ENCODE results near the gene GRK6.
A peak's percentile ranks its signal among the peaks of the same experiment; 100 is the strongest.

Gene GRK6

GRCh38 chr5:177427211-177427822 is 841 bp downstream of the GRK6 start:
- peak; percentile 61 for DNase-seq

- DNase-seq = peak; percentile 87
These were observed 1.6 kb downstream of the GRK6 start for GRCh38 chr5:177427919-177428573.

- no peak for DNase-seq
These were observed 2.2 kb downstream of the GRK6 start for GRCh38 chr5:177428574-177429217.

- peak; percentile 92 for DNase-seq
These were observed 3.0 kb downstream of the GRK6 start for GRCh38 chr5:177429248-177430040.

- no peak for DNase-seq
These were observed 3.9 kb downstream of the GRK6 start for GRCh38 chr5:177430140-177430951.

GRCh38 chr5:177430972-177431316 is 4.5 kb downstream of the GRK6 start:
- no peak for DNase-seq

GRCh38 chr5:177431317-177432142 is 5.1 kb downstream of the GRK6 start:
- DNase-seq = no peak

GRCh38 chr5:177432143-177432838 is 5.8 kb downstream of the GRK6 start:
- no peak for DNase-seq

GRCh38 chr5:177432839-177433657 is 6.6 kb downstream of the GRK6 start:
- DNase-seq = no peak

- DNase-seq = no peak
These were observed 7.3 kb downstream of the GRK6 start for GRCh38 chr5:177433658-177434217.

- DNase-seq = no peak
These were observed 8.0 kb downstream of the GRK6 start for GRCh38 chr5:177434437-177434836.

- no peak for DNase-seq
These were observed 8.7 kb downstream of the GRK6 start for GRCh38 chr5:177434942-177435738.

- no peak for DNase-seq
These were observed 9.5 kb downstream of the GRK6 start for GRCh38 chr5:177435847-177436536.

GRCh38 chr5:177437623-177438022 is 11.1 kb downstream of the GRK6 start:
- no peak for DNase-seq

GRCh38 chr5:177438468-177438867 is 12.0 kb downstream of the GRK6 start:
- no peak for DNase-seq

- no peak for DNase-seq
These were observed 13.1 kb downstream of the GRK6 start for GRCh38 chr5:177439518-177440053.

GRCh38 chr5:177440211-177440989 is 13.9 kb downstream of the GRK6 start:
- no peak for DNase-seq

All from OCI-M1 (cell line).